K562 (cell line): ENCODE data around the gene PLSCR3. TPM values are rescaled to one million over a fixed set of nuclear protein-coding genes. Genes with fewer than 3 reads are reported as not detected.

Experiments
- CLOCK ChIP-seq: fragments of 250-450 bp; sonication (Bioruptor Pico); IDR thresholded peaks from 2 replicates; pipeline ENCODE4 v1.4.0; 2020; ENCODE audit warnings: mild to moderate bottlenecking, moderate library complexity, borderline replicate concordance
- CREB3L1 ChIP-seq: fragments of 450-650 bp; IDR thresholded peaks from 2 replicates; pipeline ENCODE4 v1.6.1; 2014; ENCODE audit warnings: low read depth, mild to moderate bottlenecking, moderate library complexity, borderline replicate concordance
- CTBP1 ChIP-seq: fragments of 450-650 bp; IDR thresholded peaks from 2 replicates; pipeline ENCODE4 v1.6.1; 2016; ENCODE audit warnings: borderline replicate concordance
- DNMT1 ChIP-seq: fragments of 450-650 bp; IDR thresholded peaks from 2 replicates; pipeline ENCODE4 v1.6.1; 2016; ENCODE audit warnings: antibody characterized with exemption, mild to moderate bottlenecking
- EP300 ChIP-seq: IDR thresholded peaks from 2 replicates; pipeline ENCODE4 v1.6.1; 2012; ENCODE audit warnings: low read length, improper control_type of control experiment
- HLTF ChIP-seq: fragments of 450-650 bp; IDR thresholded peaks from 2 replicates; pipeline ENCODE4 v1.6.1; 2016
- KLF16 ChIP-seq: IDR thresholded peaks from 2 replicates; pipeline ENCODE4 v1.6.1; 2016; ENCODE audit warnings: antibody characterized with exemption
- NR2C1 ChIP-seq, 2 experiments: fragments of 450-650 bp; IDR thresholded peaks; 2 replicates each; pipeline ENCODE4 v1.6.1; 2017; ENCODE audit warnings: mild to moderate bottlenecking in 2 of 2, antibody characterized with exemption in 1 of 2, inconsistent platforms in 1 of 2, missing compliant biosample characterization in 1 of 2, missing genetic modification characterization in 1 of 2
- NRF1 ChIP-seq, 2 experiments: fragments of 450-650 bp; IDR thresholded peaks in 1 of 2; conservative IDR thresholded peaks in 1 of 2; 2 replicates each; pipeline ENCODE4 v1.6.1; 2014; ENCODE audit warnings: mild to moderate bottlenecking in 2 of 2
- NUFIP1 ChIP-seq: fragments of 450-650 bp; IDR thresholded peaks from 2 replicates; pipeline ENCODE4 v1.6.1; 2018; ENCODE audit not compliant: partially characterized antibody
- PHB ChIP-seq: fragments of 250-450 bp; sonication (Bioruptor Pico); IDR thresholded peaks from 2 replicates; pipeline ENCODE4 v1.5.0; 2021
- PHF21A ChIP-seq: fragments of 450-650 bp; IDR thresholded peaks from 2 replicates; pipeline ENCODE4 v1.6.1; 2017; ENCODE audit warnings: low read depth, borderline replicate concordance
- PKNOX1 ChIP-seq: fragments of 450-650 bp; IDR thresholded peaks from 2 replicates; pipeline ENCODE4 v1.6.1; 2016
- POLR2A ChIP-seq: fragments of 450-650 bp; conservative IDR thresholded peaks from 2 replicates; pipeline ENCODE4 v1.6.1; 2016
- POLR2B ChIP-seq: fragments of 450-650 bp; IDR thresholded peaks from 2 replicates; pipeline ENCODE4 v1.6.1; 2018; ENCODE audit warnings: low read depth; ENCODE audit not compliant: partially characterized antibody
- PPARD ChIP-seq: fragments of 250-450 bp; sonication (Bioruptor Pico); IDR thresholded peaks from 2 replicates; pipeline ENCODE4 v1.8.0; 2022; ENCODE audit warnings: inconsistent platforms, mild to moderate bottlenecking, moderate library complexity
- TEAD4 ChIP-seq, 2 experiments: sonication (generic) in 1 of 2; formaldehyde crosslinking in 1 of 2; IDR thresholded peaks; 2 replicates each; pipeline versions ENCODE4 v1.6.1 to v1.8.0; 2012 to 2022; ENCODE audit warnings: borderline replicate concordance in 1 of 2, inconsistent platforms in 1 of 2, low read length in 1 of 2, mild to moderate bottlenecking in 1 of 2, missing genetic modification reagents in 1 of 2
- UBTF ChIP-seq, 2 experiments: IDR thresholded peaks; 2 replicates each; pipeline ENCODE4 v1.6.1; 2012; ENCODE audit warnings: improper control_type of control experiment in 2 of 2, low read depth in 2 of 2, low read length in 2 of 2, borderline replicate concordance in 1 of 2
- ZC3H8 ChIP-seq: fragments of 450-650 bp; IDR thresholded peaks from 2 replicates; pipeline ENCODE4 v1.6.1; 2017
- ZNF239 ChIP-seq: fragments of 250-450 bp; sonication (Bioruptor Pico); IDR thresholded peaks from 2 replicates; pipeline ENCODE4 v1.4.0; 2020; ENCODE audit warnings: mild to moderate bottlenecking
- ZNF75A ChIP-seq: fragments of 450-650 bp; formaldehyde crosslinking; IDR thresholded peaks from 2 replicates; pipeline ENCODE4 v1.4.0; 2020; ENCODE audit warnings: mild to moderate bottlenecking
- ZNF79 ChIP-seq: fragments of 250-450 bp; sonication (Bioruptor Pico); IDR thresholded peaks from 2 replicates; pipeline ENCODE4 v1.4.0; 2020; ENCODE audit warnings: low read depth, mild to moderate bottlenecking, moderate library complexity
- polyA plus RNA-seq, 8 experiments: library from polyadenylated mRNA; depleted of rRNA in 4 of 8; stranded (reverse) in 5 of 8; unstranded in 3 of 8; fragments of >200 nt; fragmentation: Nextera tagmentation in 2 of 8; fragmentation: Illumina TruSeq in 1 of 8; extraction: Ambion mirVana in 2 of 8; extraction: Trizol in 1 of 8; gene quantifications; 2 replicates each; pipeline versions ENCODE4 v1.2.1 to v1.2.3, GENCODE V29; 2011 to 2014; ENCODE audit warnings: inconsistent platforms in 1 of 8, missing spikeins in 1 of 8
- total RNA-seq, 7 experiments: library from RNA; depleted of rRNA in 6 of 7; stranded (reverse); fragments of >200 nt in 6 of 7; fragmentation: Illumina TruSeq in 2 of 7; extraction: Trizol in 2 of 7; gene quantifications; 2 replicates each; pipeline versions ENCODE4 v1.2.1 to v1.2.3, GENCODE V29; 2011 to 2021; ENCODE audit warnings: low replicate concordance in 1 of 7

Gene PLSCR3
- total and polyA plus RNA-seq, 9 of the 15 experiments (the other 6 are each of a cell fraction or from before 2014, with no cell fraction given), result 3.2 to 16.8 (median 4.5) TPM

GRCh38 chr17:7394452-7395191, at the start of gene PLSCR3 (continued):
- TF ChIP-seq UBTF (IDR thresholded peaks at IDR 0.05; ENCODE audit: borderline replicate concordance in 1 of 2, low read depth in 2 of 2, low read length in 2 of 2), result peak in 1 of 2 experiments; percentile 57; a peak in 2 of 4 replicates
- TF ChIP-seq NR2C1 (IDR thresholded peaks at IDR 0.05), result no peak
- TF ChIP-seq NR2C1 (tag; IDR thresholded peaks at IDR 0.05), result no peak
- peak; percentile 48; the same call in 1 of the 2 replicates for TF ChIP-seq CREB3L1
- TF ChIP-seq NRF1 (conservative IDR thresholded peaks at IDR 0.05 in 1 of 2, IDR thresholded peaks at IDR 0.05 in 1 of 2), result peak; percentile 65 to 71
- 0 out of 2 replicates have a peak, but pooled peaks have one; percentile 1 for TF ChIP-seq HLTF
- TF ChIP-seq ZNF75A, result no peak
- no peak for TF ChIP-seq CLOCK (CRISPR knock-in tag)
- TF ChIP-seq PKNOX1, result no peak
- TF ChIP-seq ZNF79 (CRISPR knock-in tag), result no peak
- no peak for TF ChIP-seq DNMT1
- TF ChIP-seq CTBP1, result peak; percentile 51; the same call in 1 of the 2 replicates
- no peak for TF ChIP-seq PPARD
- TF ChIP-seq KLF16, result no peak
- TF ChIP-seq POLR2B, result no peak
- TF ChIP-seq POLR2A, result peak; percentile 66; the same call in 1 of the 2 replicates
- TF ChIP-seq ZNF239 (CRISPR knock-in tag), result no peak
- no peak for TF ChIP-seq PHB (CRISPR knock-in tag)
- no peak for TF ChIP-seq NUFIP1
- TF ChIP-seq TEAD4 (IDR thresholded peaks at IDR 0.05; ENCODE audit: low read length), result no peak
- no peak for TF ChIP-seq TEAD4 (CRISPR knock-in tag; IDR thresholded peaks at IDR 0.05; ENCODE audit: borderline replicate concordance)
- TF ChIP-seq EP300, result no peak
- no peak for TF ChIP-seq PHF21A
- no peak for TF ChIP-seq ZC3H8
